Peyer's patch (tissue), 4 donors: ENCODE data around the gene GPN2. TPM values are rescaled to one million over a fixed set of nuclear protein-coding genes. Genes with fewer than 3 reads are reported as not detected.
"Not testable (repeated sequence)": the region's sequence is repeated elsewhere in the genome, so short reads cannot be mapped to it uniquely, and the experiment has no call there.

Experiments used
- DNase-seq, 3 donors: peaks; one replicate each; pipeline ENCODE4 v3.0.0-alpha.2; 2017 to 2019
- H3K27ac ChIP-seq, 4 donors: fragments of 200-600 bp; sonication (generic); one replicate each; pipeline ENCODE4 v1.5.1; 2016 to 2019
- H3K27me3 ChIP-seq, 2 donors: fragments of 200-600 bp; sonication (generic); one replicate each; pipeline ENCODE4 v1.5.1; 2019
- H3K36me3 ChIP-seq, 3 donors: fragments of 200-600 bp; sonication (generic); one replicate each; pipeline ENCODE4 v1.5.1; 2016 to 2019
- H3K4me1 ChIP-seq, 4 donors: fragments of 200-600 bp; sonication (generic); one replicate each; pipeline ENCODE4 v1.5.1; 2016 to 2019
- H3K4me3 ChIP-seq, 4 donors: fragments of 200-600 bp; sonication (generic); 1 replicate in 3 of 4; 2 replicates in 1 of 4; pipeline ENCODE4 v1.5.1; 2016 to 2019; ENCODE audit warnings: mild to moderate bottlenecking in 1 of 4
- H3K9me3 ChIP-seq, 4 donors: fragments of 200-600 bp; sonication (generic); one replicate each; pipeline ENCODE4 v1.5.1; 2016 to 2019; ENCODE audit warnings: mild to moderate bottlenecking in 1 of 4
- CTCF ChIP-seq, 6 experiments: fragments of 450-650 bp in 4 of 6; fragments of 200-600 bp in 2 of 6; sonication (generic) in 1 of 6; IDR thresholded peaks; one replicate each; pipeline ENCODE4 v1.5.1; 2017 to 2019; ENCODE audit warnings: antibody characterized with exemption in 6 of 6, mild to moderate bottlenecking in 3 of 6, moderate library complexity in 1 of 6
- POLR2A ChIP-seq, 2 donors: fragments of 450-650 bp; IDR thresholded peaks; one replicate each; pipeline ENCODE4 v1.5.1; 2017; ENCODE audit warnings: antibody characterized with exemption in 2 of 2, mild to moderate bottlenecking in 2 of 2, moderate library complexity in 2 of 2
- total RNA-seq, 4 donors: library from RNA; depleted of rRNA; stranded (reverse); fragments of >200 nt; gene quantifications; one replicate each; pipeline ENCODE4 v1.1.0, GENCODE V29; 2016

Gene GPN2
- total RNA-seq, 4 donors from 2014 or later: 13.5 to 19.6 (median 17.3) TPM

GRCh38 chr1:26839779-26840178, 50.3 kb downstream of the GPN2 start:
- H3K9me3 ChIP-seq: no peaks in the 10 kb centered on the region
- H3K27ac ChIP-seq: peak overlapping the region in 1 of 4 donors; percentile 67
- peaks cover 0 to 74% (median 0%) of the 10 kb centered on the region in 3 donors for H3K36me3 ChIP-seq
- no peak for DNase-seq
- H3K27me3 ChIP-seq: no peaks in the 10 kb centered on the region
- peaks cover 0 to 14% (median 2%) of the 10 kb centered on the region in 4 donors for H3K4me1 ChIP-seq
- TF ChIP-seq CTCF (IDR thresholded peaks at IDR 0.05) (no peak), POLR2A (IDR thresholded peaks at IDR 0.05) (no peak)
- H3K4me3 ChIP-seq: no peak overlapping the region

DNA sequence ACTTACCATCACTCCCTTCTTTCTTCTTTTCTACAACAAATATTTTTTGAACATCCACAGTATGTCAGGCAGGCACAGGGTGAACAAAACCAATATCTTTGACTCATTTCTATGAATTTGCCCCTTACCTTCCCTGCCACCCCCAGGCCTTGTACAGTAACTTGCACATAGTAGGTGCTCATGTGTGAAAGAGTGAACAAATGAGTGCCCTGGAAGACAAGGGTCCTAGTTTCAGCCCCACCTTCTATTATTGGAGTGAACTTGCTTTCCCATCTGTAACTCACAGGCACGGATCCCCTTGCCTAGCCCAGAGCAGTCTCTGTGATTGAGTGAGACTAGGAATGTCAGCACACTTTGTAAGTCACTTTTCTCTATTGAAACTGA, 50.8 kb downstream of the GPN2 start:
- Histone ChIP-seq H3K4me3 (no peak overlapping the region), H3K9me3 (no peaks in the 10 kb centered on the region), H3K4me1 (peaks cover 0 to 14% (median 2%) of the 10 kb centered on the region in 4 donors), H3K36me3 (peaks cover 0 to 78% (median 0%) of the 10 kb centered on the region in 3 donors), H3K27ac (peak overlapping the region in 3 of 4 donors; percentile 37 to 67 (median 41)), H3K27me3 (no peaks in the 10 kb centered on the region)
- no peak for TF ChIP-seq POLR2A (IDR thresholded peaks at IDR 0.05)
- TF ChIP-seq CTCF (IDR thresholded peaks at IDR 0.05): no peak
- DNase-seq: no peak

- TF ChIP-seq CTCF (IDR thresholded peaks at IDR 0.05): no peak
- no peaks in the 10 kb centered on the region for H3K9me3 ChIP-seq
- no peak overlapping the region for H3K4me3 ChIP-seq
- H3K36me3 ChIP-seq: peaks cover 0 to 78% (median 0%) of the 10 kb centered on the region in 3 donors
- H3K27ac ChIP-seq: peak overlapping the region in 3 of 4 donors; percentile 37 to 67 (median 41)
- peaks cover 0 to 18% (median 4%) of the 10 kb centered on the region in 4 donors for H3K4me1 ChIP-seq
- no peaks in the 10 kb centered on the region for H3K27me3 ChIP-seq
- peak in 2 of 3 donors; percentile 61 to 82 for DNase-seq
Observed at GRCh38 chr1:26838474-26839338, 51.4 kb downstream of the GPN2 start.

- H3K4me1 ChIP-seq: peaks cover 0 to 21% (median 8%) of the 10 kb centered on the region in 4 donors
- H3K4me3 ChIP-seq, H3K27me3 ChIP-seq, DNase-seq, H3K9me3 ChIP-seq: not testable (repeated sequence)
- peaks cover 0 to 79% (median 0%) of the 10 kb centered on the region in 3 donors for H3K36me3 ChIP-seq
- H3K27ac ChIP-seq: peak overlapping the region in 1 of 4 donors; percentile 67
Observed at GRCh38 chr1:26837665-26838064, 52.4 kb downstream of the GPN2 start.

GRCh38 chr1:26833432-26834405, 56.4 kb downstream of the GPN2 start:
- Histone ChIP-seq H3K4me3 (no peak overlapping the region), H3K27me3 (no peaks in the 10 kb centered on the region), H3K27ac (peak overlapping the region; percentile 47 to 90 (median 84)), H3K4me1 (peaks cover 0 to 17% (median 13%) of the 10 kb centered on the region in 4 donors), H3K9me3 (no peaks in the 10 kb centered on the region), H3K36me3 (peaks cover 0 to 57% (median 0%) of the 10 kb centered on the region in 3 donors)
- peak; percentile 52 to 95 (median 93) for DNase-seq
- TF ChIP-seq CTCF (IDR thresholded peaks at IDR 0.05): peak in 4 of 6 experiments; percentile 4 to 35 (median 22)
- no peak for TF ChIP-seq POLR2A (IDR thresholded peaks at IDR 0.05)
